K562 (cell line): ENCODE results near the gene MMEL1. TPM values are rescaled to one million over a fixed set of nuclear protein-coding genes. Genes with fewer than 3 reads are reported as not detected.

ENCODE experiments used
- MAFF ChIP-seq: IDR thresholded peaks from 2 replicates; pipeline ENCODE4 v1.6.1; 2012; ENCODE audit warnings: low read length, improper control_type of control experiment
- RCOR1 ChIP-seq, 2 experiments: IDR thresholded peaks; 2 replicates each; pipeline ENCODE4 v1.6.1; 2012; ENCODE audit warnings: low read depth in 2 of 2, low read length in 2 of 2, borderline replicate concordance in 1 of 2, improper control_type of control experiment in 1 of 2
- SMAD1 ChIP-seq: fragments of 150-350 bp; IDR thresholded peaks from 2 replicates; pipeline ENCODE4 v1.6.1; 2014; ENCODE audit warnings: low read length, low read depth; ENCODE audit not compliant: partially characterized antibody
- U2AF2 ChIP-seq: fragments of 200-400 bp; formaldehyde crosslinking; optimal IDR thresholded peaks from 2 replicates; pipeline ENCODE3; 2017; ENCODE audit warnings: low read depth, mild to moderate bottlenecking, low read length
- ZNF140 ChIP-seq: fragments of 250-450 bp; sonication (Bioruptor Pico); IDR thresholded peaks from 2 replicates; pipeline ENCODE4 v1.8.0; 2021; ENCODE audit warnings: moderate library complexity, mild to moderate bottlenecking, inconsistent platforms
- ZNF507 ChIP-seq: conservative IDR thresholded peaks from 2 replicates; pipeline ENCODE4 v1.6.1; 2017; ENCODE audit warnings: missing genetic modification characterization, missing compliant biosample characterization
- polyA plus RNA-seq, 8 experiments: library from polyadenylated mRNA; depleted of rRNA in 4 of 8; stranded (reverse) in 5 of 8; unstranded in 3 of 8; fragments of >200 nt; fragmentation: Nextera tagmentation in 2 of 8; fragmentation: Illumina TruSeq in 1 of 8; extraction: Ambion mirVana in 2 of 8; extraction: Trizol in 1 of 8; gene quantifications; 2 replicates each; pipeline versions ENCODE4 v1.2.1 to v1.2.3, GENCODE V29; 2011 to 2014; ENCODE audit warnings: inconsistent platforms in 1 of 8, missing spikeins in 1 of 8
- total RNA-seq, 7 experiments: library from RNA; depleted of rRNA in 6 of 7; stranded (reverse); fragments of >200 nt in 6 of 7; fragmentation: Illumina TruSeq in 2 of 7; extraction: Trizol in 2 of 7; gene quantifications; 2 replicates each; pipeline versions ENCODE4 v1.2.1 to v1.2.3, GENCODE V29; 2011 to 2021; ENCODE audit warnings: low replicate concordance in 1 of 7
- TF ChIP-seq, protein P1 (sequence below): fragments of 150-350 bp; IDR thresholded peaks from 2 replicates; pipeline ENCODE4 v1.6.1; 2014; ENCODE audit warnings: low read depth, mild to moderate bottlenecking, low read length, borderline replicate concordance
- TF ChIP-seq, protein P2 (sequence below), 2 experiments: fragments of 450-650 bp; IDR thresholded peaks; 2 replicates each; pipeline ENCODE4 v1.6.1; 2016
- TF ChIP-seq, protein P3 (sequence below): fragments of 200-600 bp; sonication (generic); IDR thresholded peaks from one replicate; pipeline ENCODE4 v1.6.1; 2012; ENCODE audit warnings: mild to moderate bottlenecking, low read depth, low read length, inconsistent platforms
- TF ChIP-seq, protein P4 (sequence below): fragments of 450-650 bp; IDR thresholded peaks from 2 replicates; pipeline ENCODE4 v1.6.1; 2016; ENCODE audit warnings: low read depth, mild to moderate bottlenecking, moderate library complexity

MMEL1 gene
- total and polyA plus RNA-seq, 9 of the 15 experiments (the other 6 are each of a cell fraction or from before 2014, with no cell fraction given), result not detected

DNA sequence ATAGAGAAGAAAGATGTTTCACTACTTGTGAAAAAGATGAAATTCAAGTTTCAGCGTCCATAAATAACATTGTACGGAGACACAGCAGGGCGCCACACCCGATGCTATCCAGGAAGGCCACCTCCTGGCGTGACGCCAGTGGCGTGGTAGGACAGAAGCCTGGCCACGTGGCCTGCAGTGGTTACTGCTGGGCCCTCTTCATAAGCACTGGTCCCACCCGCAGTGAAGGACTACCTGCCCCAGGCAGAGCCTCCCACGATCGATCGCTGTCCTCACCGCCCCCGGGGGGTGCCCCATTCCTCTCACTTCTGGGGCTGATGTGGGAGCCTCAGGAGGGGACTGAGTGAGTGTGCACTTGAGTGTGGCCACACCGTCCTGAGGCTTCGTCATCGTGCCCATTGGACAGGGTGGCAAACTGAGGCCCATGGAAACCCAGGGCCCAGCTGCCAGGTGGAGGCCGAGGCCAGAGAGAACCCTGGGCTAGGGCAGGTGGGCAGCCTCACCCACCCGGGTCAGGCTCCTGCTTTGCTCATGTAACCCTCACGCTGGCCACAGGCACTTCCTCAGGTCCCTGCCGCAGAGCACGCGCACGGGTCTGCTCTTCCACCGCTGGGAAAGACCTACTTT is 91.1 kb downstream of the MMEL1 start (continued):
- TF ChIP-seq, protein P1, sequence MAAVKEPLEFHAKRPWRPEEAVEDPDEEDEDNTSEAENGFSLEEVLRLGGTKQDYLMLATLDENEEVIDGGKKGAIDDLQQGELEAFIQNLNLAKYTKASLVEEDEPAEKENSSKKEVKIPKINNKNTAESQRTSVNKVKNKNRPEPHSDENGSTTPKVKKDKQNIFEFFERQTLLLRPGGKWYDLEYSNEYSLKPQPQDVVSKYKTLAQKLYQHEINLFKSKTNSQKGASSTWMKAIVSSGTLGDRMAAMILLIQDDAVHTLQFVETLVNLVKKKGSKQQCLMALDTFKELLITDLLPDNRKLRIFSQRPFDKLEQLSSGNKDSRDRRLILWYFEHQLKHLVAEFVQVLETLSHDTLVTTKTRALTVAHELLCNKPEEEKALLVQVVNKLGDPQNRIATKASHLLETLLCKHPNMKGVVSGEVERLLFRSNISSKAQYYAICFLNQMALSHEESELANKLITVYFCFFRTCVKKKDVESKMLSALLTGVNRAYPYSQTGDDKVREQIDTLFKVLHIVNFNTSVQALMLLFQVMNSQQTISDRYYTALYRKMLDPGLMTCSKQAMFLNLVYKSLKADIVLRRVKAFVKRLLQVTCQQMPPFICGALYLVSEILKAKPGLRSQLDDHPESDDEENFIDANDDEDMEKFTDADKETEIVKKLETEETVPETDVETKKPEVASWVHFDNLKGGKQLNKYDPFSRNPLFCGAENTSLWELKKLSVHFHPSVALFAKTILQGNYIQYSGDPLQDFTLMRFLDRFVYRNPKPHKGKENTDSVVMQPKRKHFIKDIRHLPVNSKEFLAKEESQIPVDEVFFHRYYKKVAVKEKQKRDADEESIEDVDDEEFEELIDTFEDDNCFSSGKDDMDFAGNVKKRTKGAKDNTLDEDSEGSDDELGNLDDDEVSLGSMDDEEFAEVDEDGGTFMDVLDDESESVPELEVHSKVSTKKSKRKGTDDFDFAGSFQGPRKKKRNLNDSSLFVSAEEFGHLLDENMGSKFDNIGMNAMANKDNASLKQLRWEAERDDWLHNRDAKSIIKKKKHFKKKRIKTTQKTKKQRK, result no peak
- TF ChIP-seq, protein P2, sequence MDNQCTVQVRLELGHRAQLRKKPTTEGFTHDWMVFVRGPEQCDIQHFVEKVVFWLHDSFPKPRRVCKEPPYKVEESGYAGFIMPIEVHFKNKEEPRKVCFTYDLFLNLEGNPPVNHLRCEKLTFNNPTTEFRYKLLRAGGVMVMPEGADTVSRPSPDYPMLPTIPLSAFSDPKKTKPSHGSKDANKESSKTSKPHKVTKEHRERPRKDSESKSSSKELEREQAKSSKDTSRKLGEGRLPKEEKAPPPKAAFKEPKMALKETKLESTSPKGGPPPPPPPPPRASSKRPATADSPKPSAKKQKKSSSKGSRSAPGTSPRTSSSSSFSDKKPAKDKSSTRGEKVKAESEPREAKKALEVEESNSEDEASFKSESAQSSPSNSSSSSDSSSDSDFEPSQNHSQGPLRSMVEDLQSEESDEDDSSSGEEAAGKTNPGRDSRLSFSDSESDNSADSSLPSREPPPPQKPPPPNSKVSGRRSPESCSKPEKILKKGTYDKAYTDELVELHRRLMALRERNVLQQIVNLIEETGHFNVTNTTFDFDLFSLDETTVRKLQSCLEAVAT (IDR thresholded peaks at IDR 0.05), result no peak
- TF ChIP-seq, protein P3, sequence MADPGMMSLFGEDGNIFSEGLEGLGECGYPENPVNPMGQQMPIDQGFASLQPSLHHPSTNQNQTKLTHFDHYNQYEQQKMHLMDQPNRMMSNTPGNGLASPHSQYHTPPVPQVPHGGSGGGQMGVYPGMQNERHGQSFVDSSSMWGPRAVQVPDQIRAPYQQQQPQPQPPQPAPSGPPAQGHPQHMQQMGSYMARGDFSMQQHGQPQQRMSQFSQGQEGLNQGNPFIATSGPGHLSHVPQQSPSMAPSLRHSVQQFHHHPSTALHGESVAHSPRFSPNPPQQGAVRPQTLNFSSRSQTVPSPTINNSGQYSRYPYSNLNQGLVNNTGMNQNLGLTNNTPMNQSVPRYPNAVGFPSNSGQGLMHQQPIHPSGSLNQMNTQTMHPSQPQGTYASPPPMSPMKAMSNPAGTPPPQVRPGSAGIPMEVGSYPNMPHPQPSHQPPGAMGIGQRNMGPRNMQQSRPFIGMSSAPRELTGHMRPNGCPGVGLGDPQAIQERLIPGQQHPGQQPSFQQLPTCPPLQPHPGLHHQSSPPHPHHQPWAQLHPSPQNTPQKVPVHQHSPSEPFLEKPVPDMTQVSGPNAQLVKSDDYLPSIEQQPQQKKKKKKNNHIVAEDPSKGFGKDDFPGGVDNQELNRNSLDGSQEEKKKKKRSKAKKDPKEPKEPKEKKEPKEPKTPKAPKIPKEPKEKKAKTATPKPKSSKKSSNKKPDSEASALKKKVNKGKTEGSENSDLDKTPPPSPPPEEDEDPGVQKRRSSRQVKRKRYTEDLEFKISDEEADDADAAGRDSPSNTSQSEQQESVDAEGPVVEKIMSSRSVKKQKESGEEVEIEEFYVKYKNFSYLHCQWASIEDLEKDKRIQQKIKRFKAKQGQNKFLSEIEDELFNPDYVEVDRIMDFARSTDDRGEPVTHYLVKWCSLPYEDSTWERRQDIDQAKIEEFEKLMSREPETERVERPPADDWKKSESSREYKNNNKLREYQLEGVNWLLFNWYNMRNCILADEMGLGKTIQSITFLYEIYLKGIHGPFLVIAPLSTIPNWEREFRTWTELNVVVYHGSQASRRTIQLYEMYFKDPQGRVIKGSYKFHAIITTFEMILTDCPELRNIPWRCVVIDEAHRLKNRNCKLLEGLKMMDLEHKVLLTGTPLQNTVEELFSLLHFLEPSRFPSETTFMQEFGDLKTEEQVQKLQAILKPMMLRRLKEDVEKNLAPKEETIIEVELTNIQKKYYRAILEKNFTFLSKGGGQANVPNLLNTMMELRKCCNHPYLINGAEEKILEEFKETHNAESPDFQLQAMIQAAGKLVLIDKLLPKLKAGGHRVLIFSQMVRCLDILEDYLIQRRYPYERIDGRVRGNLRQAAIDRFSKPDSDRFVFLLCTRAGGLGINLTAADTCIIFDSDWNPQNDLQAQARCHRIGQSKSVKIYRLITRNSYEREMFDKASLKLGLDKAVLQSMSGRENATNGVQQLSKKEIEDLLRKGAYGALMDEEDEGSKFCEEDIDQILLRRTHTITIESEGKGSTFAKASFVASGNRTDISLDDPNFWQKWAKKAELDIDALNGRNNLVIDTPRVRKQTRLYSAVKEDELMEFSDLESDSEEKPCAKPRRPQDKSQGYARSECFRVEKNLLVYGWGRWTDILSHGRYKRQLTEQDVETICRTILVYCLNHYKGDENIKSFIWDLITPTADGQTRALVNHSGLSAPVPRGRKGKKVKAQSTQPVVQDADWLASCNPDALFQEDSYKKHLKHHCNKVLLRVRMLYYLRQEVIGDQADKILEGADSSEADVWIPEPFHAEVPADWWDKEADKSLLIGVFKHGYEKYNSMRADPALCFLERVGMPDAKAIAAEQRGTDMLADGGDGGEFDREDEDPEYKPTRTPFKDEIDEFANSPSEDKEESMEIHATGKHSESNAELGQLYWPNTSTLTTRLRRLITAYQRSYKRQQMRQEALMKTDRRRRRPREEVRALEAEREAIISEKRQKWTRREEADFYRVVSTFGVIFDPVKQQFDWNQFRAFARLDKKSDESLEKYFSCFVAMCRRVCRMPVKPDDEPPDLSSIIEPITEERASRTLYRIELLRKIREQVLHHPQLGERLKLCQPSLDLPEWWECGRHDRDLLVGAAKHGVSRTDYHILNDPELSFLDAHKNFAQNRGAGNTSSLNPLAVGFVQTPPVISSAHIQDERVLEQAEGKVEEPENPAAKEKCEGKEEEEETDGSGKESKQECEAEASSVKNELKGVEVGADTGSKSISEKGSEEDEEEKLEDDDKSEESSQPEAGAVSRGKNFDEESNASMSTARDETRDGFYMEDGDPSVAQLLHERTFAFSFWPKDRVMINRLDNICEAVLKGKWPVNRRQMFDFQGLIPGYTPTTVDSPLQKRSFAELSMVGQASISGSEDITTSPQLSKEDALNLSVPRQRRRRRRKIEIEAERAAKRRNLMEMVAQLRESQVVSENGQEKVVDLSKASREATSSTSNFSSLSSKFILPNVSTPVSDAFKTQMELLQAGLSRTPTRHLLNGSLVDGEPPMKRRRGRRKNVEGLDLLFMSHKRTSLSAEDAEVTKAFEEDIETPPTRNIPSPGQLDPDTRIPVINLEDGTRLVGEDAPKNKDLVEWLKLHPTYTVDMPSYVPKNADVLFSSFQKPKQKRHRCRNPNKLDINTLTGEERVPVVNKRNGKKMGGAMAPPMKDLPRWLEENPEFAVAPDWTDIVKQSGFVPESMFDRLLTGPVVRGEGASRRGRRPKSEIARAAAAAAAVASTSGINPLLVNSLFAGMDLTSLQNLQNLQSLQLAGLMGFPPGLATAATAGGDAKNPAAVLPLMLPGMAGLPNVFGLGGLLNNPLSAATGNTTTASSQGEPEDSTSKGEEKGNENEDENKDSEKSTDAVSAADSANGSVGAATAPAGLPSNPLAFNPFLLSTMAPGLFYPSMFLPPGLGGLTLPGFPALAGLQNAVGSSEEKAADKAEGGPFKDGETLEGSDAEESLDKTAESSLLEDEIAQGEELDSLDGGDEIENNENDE, result no peak
- TF ChIP-seq ZNF507 (tag) (no peak), SMAD1 (no peak), RCOR1 (IDR thresholded peaks at IDR 0.05; ENCODE audit: borderline replicate concordance in 1 of 2, low read depth in 2 of 2, low read length in 2 of 2) (peak; percentile 83 to 87), U2AF2 (no peak), MAFF (no peak), ZNF140 (CRISPR knock-in tag) (no peak)
- TF ChIP-seq, protein P4, sequence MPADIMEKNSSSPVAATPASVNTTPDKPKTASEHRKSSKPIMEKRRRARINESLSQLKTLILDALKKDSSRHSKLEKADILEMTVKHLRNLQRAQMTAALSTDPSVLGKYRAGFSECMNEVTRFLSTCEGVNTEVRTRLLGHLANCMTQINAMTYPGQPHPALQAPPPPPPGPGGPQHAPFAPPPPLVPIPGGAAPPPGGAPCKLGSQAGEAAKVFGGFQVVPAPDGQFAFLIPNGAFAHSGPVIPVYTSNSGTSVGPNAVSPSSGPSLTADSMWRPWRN, result no peak; the same call in 1 of the 2 replicates
